HG02870 (cell line): ENCODE measurements around the gene PBX3.

Experiments used
- ATAC-seq: cut with Tn5 transposase; IDR thresholded peaks from one replicate; pipeline ENCODE4 v1.9.1; 2021; ENCODE audit warnings: mild to moderate bottlenecking, moderate library complexity; ENCODE audit not compliant: unreplicated experiment

Gene PBX3

DNA sequence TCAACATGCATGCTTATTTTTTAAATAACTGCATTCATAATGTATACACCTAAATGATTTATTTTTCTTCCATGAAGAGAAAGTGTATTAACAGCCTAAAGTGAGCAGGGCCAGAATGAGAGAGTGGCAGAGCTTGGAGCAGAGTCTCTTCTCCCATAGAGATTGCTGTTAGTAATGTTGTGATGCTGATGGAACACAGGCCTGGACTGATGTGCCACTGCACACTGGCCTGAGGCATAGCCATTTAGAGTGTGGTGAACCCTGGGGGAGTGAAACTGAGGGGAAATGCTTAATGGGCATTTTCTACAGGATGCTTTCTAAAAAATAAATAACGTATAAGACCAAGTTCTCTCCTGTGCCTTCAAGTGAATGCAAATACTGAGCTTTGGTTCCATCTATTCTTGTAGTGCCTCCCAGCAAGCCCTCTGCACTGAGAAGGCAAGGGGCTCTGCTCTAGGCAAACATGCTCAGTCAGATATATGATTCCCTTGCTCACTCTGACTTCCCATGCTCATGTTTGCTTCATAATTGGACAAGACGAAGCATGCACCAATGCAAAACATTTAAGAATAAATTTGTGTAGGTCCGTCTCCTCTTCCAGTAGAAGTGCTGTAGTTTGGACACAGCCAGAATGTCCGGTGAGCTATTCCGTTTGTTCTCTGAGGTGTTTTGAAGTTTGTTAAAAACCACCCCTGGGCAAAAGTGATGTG lies 185.7 kb downstream of the PBX3 start:
- no peak for ATAC-seq

DNA sequence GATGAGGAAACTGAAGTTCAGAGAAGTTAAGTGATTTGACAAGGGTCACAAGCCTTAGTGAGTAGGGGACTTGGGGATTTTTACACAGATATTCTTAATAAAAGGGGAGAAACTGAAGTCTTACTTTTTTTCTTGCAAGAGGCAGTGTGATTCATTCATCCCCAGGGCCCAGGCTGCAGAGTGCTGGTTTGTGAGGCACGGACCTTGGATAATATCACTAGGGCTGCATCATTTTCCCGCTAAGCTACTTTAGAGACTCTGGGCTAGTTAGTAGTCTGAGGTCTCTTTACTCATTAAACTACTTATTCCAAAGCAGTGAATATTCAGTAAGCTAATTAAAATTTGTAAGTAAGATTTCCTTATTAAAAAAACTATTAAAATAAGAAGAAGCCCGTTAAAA lies 195.0 kb downstream of the PBX3 start:
- no peak for ATAC-seq

DNA sequence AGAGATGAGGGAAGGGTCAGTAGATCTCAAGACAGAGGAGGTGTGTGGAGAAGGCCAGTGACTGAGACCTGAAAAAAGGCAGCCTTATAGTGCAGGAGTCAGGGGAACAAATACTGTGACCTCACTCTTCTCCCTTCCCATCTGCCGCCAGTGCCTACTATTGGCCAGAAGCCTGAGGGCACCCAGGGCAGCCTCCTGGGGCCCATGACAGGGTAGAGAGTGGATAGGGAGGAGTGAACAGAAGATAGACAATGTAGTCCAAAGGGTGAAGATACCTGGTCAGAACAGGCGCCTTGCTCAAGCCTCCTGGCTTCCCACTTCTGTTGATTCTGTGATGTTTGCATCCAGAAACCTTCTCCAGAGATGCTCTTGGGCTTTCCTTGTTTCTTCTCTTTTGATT lies 196.7 kb downstream of the PBX3 start:
- no peak for ATAC-seq

DNA sequence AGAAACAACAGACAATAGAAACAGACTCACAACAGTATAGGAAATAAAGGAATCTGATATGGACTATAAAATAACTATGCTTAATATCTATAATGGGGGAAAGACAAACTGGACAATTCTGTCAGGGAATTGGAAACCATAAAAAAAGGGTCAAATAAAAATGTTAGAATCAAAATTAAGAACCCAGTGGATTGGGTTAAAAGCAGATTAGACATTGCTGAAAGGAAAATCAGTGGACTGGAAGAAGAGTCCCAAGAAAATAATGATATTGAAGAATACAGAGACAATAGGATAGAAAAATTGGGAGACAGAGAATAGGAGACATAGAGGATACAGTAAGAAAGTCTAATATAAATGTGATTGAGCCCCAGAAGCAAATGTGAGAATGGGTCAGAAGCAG lies 199.2 kb downstream of the PBX3 start:
- ATAC-seq = no peak

DNA sequence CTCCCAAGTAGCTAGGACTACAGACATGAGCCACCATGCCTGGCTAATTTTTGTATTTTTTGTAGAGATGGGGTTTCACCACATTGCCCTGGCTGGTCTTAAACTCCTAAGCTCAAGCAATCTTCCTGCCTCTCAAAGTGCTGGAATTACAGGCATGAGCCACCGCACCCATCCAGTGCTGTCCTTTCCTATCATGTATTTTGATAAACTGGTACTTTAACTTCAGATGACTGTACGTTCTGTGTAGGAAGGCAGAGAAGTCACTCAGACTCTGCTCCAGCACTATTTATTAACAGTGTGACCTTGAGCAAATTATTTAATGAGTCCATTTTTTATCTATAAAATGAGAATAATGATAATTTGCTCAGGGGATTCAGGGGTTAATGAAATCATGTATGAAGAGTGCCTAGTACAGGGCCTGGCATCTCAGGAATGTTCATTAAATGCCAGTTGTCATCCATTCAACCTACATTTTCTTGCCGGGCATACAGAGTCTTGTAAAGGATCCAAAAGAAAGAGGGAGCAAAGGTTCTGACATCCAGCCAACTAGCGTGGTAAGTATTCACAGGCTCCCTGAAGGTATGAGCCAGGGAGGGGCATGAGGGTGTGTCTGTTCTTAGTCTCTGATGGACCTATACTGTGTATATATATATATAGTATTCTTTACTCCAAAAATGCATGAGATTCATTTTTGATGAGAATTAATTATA lies 201.9 kb downstream of the PBX3 start:
- ATAC-seq = no peak

DNA sequence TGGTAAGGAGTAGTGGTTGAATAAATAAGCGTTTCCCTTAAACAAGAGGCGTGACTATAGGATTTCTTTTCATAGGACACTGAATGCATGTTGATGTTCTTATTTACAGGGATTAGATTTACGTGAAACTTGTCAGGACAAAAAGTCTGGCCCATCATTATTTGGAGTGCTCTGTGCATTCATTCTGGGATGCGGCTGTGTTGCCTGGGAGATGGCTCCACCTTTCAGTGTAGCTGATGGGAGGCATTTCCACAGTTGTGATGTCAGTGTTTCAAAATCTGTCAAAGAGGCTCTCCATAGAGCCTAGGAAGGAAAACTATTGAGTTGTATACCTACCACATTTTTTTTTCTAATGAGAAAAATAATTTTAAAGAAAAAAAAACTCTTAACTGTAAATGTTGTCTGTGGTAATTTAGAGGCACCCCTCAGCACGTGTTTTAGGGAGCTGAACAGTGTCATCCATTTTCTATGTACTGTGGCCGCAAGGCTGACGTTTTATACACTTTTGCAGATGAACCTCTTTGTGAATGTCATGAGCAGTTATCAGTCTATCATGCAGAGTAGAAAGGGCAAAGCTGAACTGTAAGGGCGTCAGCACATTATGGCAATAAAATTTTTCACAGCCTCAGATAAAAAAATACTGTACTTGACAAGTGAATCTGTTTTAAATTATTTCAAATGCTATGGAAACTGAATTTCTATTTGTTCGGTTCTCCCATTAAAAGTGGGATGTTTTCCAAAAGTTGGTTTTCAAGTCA lies 202.7 kb downstream of the PBX3 start:
- no peak for ATAC-seq

DNA sequence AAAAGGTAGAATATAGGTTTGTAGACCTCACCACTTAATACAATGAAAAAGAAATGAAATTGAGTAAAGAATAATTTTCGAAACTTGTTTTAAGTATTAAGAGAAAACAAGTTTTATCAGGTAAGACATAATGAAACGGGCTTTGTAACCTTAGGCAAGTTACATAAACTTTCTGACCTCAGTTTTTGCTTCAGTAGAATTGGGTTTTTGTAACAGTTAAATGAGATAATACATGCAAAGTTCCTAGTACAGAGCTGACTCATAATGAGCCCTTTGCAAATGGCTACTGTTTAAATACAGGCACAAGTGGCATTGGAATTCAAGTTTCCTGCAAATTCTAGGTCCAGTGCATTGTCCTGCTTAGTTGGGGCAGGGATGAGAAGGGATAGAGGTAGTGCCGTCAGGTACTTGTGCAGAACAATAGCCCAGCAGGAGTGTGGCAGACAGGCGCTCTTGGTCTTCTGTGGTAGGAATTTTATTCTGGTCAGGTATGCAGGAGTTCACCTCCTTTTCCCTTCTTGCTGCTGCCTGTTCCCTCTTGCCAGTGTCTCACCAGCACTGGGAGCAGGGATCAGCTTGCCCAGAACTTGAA lies 203.8 kb downstream of the PBX3 start:
- ATAC-seq = no peak

DNA sequence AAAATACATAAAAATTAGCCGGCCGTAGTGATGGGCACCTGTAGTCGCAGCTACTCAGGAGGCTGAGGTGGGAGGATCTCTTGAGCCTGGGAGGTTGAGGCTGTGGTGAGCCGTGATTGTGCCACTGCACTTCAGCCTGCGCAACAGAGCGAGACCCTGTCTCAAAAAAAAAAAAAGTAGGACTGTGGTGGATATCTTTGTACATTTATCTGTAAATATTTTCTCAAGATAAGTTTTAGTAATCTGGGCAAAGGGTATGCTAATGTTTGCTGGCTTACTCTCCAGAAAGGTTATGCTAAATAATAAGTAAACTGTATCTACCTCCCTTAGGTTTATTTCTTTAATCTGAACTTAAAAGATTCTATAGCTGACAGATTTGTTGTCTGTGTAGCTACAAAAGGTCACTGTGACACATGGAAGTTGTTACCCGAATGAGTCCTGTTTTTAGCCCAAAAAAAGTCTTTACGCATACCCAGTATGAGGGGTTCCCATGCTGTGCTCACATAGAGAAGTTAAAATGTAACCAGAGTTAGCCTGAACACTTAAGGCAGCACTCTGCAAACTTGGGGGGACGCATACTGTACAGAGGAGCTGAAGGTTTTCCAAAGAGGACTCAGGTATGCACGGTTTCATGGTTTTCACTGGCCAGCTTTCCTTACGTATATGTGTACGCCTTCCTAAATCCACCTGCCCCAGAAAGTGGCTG lies 206.3 kb downstream of the PBX3 start:
- ATAC-seq = no peak

DNA sequence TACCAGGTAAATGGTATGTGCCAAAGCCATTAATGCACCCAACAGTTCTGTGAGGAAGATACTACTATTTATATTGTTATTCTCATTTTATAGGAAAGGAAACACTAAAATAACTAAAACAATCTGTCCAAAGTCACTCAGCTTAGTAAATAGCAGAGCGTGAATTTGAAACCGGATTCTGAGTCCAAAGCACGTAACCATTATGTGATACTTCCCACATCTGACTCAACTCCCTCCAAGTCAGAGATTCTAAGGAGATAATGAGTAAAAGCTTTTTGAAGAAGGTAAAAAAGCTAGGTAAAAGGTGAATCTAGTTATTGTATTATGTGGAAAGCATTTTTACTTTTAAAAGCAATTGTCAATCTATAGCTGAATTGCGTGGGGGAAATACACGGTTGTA lies 208.9 kb downstream of the PBX3 start:
- ATAC-seq = no peak

DNA sequence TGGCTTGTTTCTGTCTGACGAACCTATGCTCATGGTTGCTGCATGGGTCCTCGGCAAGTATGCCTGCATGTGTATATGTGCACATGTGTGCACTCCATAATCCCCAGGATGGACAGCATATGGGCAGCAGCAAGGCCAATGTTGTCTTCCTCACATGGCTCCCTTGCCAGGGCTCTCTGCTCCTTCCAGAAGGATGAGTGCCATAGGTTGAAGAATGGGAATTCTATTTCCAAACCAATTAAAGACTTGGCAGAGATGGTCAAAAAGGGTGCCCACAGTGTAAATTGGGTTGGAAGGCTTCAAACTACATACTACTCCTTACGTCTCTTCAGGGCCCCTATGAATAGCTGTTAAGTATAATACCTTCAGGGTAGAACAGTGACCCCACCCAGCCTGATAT lies 212.1 kb downstream of the PBX3 start:
- ATAC-seq = no peak

DNA sequence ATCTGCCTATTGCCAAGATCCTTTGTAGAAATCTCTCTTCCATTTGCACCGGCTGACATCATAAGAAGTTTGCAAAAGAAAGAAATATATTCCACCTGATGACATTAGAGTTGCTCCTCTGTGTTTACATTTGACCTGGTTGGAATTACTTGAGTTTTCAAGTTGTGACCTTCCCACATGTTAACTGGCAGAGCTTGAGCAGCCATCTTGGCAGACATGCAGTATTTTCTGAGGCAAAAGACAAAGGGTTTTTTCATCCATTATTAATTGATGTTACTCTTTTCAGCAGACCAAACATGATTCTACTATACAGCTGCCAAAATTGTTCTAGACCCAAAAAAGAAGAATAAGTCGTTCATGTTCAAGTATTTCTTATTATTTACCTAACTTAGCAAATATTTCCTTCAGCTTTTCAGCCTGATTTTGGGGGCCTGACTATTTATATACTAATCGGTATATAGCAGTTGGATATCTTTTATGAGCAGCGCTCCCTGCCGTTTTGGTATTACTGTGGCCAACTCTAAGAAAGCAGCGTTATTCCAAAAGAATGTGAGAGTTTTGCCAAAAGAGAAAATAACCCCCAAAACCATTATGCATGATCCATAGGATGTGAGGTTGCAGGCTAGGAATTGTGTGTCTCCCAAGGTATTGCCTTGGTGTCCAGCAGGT lies 212.9 kb downstream of the PBX3 start:
- ATAC-seq = no peak

DNA sequence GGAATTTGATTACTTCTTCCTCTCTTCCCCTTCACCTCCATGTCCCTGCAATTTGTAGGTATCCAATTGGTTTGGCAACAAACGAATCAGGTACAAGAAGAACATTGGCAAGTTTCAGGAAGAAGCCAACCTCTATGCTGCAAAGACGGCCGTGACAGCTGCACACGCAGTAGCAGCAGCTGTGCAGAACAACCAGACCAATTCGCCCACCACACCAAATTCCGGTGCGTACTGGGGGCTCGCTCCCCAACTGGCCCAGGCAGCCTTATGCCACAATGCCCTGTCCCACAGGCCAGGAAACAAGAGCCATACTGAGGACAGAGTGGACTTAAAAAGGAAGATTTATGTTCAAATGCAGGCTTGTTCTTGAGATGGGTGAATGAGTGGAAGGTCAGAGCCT lies 213.5 kb downstream of the PBX3 start:
- ATAC-seq = no peak

DNA sequence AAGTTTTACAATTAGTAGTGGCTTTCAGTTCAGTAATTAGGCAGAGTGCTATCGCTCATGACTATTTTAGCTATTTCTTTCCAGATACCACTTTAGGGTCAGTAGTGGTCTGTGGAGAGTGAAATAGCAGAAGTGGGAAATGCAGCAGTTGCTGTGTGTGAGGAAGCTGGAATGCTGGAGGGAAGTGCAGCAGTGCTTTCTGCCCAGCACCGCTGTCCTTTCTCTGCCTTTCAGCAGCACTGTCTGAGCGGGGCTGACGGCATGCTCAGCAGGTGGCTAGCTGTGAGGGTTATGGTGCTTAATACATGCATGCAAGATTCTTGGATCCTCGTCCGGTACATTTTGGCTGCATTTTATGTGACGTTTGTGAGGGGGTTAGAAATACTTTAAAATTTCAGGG lies 213.9 kb downstream of the PBX3 start:
- ATAC-seq = no peak

DNA sequence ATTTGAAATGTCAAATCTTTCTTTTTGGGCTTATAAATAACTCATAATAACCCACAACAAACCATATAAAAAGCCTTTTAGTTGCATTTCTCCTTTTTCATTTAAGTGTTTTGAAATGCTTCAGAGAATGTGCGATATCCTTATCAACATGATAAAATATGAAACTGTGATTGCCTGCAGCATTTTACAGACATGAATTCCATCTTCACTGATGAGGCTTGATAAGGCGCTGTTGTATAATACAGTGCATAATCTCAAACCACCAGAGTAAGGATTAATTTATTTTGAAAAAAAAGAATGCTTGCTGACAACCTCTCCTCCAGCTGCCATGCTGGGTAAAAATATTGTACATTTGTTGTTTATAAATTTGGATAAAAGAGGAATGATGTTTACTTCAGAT lies 216.8 kb downstream of the PBX3 start:
- no peak for ATAC-seq

DNA sequence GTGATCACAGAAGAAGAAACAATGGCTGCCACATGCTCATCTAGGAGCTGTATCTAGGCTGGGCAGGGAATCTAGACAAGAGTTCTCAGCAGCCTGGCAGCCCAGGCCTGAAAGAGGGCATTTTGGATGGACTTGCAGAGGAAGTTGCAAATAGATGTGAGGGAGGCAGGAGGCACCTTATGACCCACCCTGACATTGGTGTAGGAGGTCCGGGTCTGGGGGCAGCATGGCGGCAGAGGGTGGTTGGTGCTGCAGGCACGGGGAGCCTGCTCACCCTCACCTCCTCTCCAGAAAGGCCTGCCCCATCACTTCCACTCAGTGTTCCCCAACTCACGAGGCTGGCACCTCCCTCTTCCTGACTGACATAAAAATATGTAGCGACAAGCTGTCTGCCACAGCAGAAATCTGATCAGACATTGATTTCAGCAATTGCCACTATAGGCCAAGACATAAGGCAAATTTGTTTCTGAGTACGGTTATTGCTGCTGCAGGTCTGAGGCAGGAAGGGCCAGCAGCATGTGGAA lies 217.6 kb downstream of the PBX3 start:
- ATAC-seq = no peak

DNA sequence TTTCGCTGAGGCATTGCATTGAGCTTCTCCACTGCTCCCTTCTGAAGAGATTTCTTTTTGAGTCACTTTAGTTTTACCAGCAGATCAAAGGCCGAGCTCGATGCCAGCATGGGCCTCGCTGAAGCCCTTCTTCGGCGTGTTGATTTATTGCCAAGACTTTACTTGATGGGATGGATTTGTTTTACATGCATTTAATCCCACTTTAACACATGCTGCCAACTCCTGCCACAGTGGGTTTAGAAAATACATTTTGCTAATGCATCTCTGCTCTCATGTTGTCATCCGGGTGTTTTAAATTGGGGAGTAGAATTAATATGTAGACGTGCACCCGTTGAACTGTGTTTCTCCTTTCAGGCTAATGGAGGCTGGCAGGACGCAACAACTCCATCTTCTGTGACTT lies 218.3 kb downstream of the PBX3 start:
- no peak for ATAC-seq

DNA sequence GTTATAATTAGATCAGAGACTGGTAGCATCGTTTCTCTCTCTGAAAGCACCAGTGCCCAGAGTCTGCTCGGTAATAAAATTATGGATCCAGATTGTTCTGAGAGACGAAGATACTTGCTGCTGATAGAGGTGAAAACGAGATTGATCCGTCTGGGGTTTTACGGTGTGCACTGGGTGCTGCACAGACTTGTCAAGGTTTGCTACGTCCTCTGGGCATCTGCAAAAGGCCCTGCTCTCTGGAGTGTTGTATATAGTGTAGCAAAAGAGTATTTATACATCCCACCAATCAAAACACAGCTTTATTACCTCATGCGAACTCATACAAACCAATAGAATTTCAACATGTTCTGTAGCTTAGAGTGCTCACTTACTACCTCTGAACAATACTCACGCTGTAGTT lies 219.3 kb downstream of the PBX3 start:
- ATAC-seq = no peak

DNA sequence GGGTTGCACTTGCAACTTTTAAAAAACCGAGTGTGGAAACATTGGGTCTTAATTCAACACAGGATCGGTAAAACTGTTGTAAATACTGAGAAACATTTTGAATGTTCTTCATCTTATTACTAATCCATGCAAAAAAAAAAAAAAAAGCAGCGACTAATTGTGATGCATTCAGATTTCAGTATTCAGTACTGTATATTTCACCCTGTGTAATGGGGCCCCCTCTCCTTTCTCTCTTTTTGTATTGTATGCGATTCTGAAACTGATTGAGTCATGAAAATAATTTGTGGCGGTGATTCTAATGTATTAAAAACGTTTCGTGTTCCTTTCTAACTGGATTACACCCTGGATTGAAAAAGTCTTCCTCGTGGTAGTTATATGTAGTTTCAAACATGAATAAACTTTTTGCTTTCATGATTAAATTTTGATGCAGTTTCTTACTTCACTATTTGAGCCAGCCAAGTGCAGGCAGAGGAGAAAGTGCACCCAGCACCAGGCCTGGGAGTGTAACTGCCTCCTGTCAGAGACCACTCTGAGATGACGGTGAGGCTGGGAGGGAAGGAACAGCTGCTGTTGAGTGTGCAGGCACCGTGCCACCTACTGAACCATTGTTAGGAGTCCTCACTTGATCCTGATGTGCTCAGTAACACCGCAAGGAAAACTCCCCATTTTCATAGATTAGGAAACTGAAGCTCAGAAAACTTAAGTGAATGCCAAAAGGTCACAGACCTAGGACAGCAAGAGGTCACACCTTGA lies 220.0 kb downstream of the PBX3 start:
- ATAC-seq = no peak

DNA sequence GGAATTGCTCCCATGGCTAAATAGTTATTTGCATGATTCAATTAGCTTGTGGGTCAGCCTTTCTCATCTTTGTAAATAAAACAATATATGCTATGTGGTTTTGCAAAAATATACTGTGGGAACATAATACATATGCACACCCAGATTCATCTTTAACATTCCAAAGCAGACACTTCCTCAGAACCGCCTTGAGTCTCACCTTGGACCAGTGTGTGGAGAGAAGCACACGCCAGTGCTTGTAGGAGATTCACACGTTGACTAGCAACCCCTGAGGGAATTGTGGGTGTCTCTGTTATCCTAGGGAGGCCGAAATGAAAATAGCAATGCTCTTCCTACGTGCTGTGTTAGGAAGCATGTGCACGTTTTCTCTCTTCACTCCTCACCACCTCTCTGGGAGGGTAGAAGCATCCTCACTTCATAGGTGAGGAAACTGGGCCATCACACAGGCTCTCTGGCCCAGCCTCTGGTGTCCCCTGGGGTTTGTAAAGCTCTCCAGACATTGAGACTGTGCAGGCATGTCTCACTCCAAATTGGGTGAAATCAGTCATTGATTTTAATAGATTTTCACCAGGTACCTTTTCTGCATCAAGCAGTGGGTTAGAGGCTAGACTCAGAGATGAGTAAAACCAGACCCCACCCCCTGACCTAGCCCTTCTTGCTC lies 221.7 kb downstream of the PBX3 start:
- ATAC-seq = no peak
